Coronary artery (tissue), 2 donors: Measurements from ENCODE around the gene SVOP.
"Not testable (repeated sequence)": the region's sequence is repeated elsewhere in the genome, so short reads cannot be mapped to it uniquely, and the experiment has no call there.

Experiments
- DNase-seq: peaks from one replicate; pipeline ENCODE4 v3.0.0-alpha.2; 2017; ENCODE audit warnings: low spot score
- H3K27ac ChIP-seq, 2 donors: fragments of 200-600 bp; sonication (generic); one replicate each; pipeline ENCODE4 v1.5.1; 2016 to 2019
- H3K4me3 ChIP-seq: fragments of 200-600 bp; sonication (generic); 2 replicates; pipeline ENCODE4 v1.5.1; 2016; ENCODE audit warnings: mild to moderate bottlenecking, moderate library complexity
- CTCF ChIP-seq: fragments of 200-600 bp; sonication (generic); IDR thresholded peaks from one replicate; pipeline ENCODE4 v1.5.1; 2019; ENCODE audit warnings: antibody characterized with exemption

Gene SVOP

GRCh38 chr12:109057376-109057775 lies 36.5 kb upstream of the SVOP start:
- no peak overlapping the region for H3K4me3 ChIP-seq
- DNase-seq, result no peak
- TF ChIP-seq CTCF, result no peak
- no peak overlapping the region for H3K27ac ChIP-seq

GRCh38 chr12:109056891-109057290 lies 36.0 kb upstream of the SVOP start:
- DNase-seq, result no peak
- Histone ChIP-seq H3K27ac (no peak overlapping the region), H3K4me3 (no peak overlapping the region)
- TF ChIP-seq CTCF, result no peak

- Histone ChIP-seq H3K4me3 (no peak overlapping the region), H3K27ac (no peak overlapping the region)
- TF ChIP-seq CTCF, result no peak
- DNase-seq, result no peak
These were observed 33.7 kb upstream of the SVOP start for GRCh38 chr12:109054520-109054919.

GRCh38 chr12:109054124-109054513 lies 33.3 kb upstream of the SVOP start:
- DNase-seq, H3K27ac ChIP-seq: not testable (repeated sequence)
- peak overlapping the region; percentile 87 for H3K4me3 ChIP-seq

GRCh38 chr12:109053382-109054123 lies 32.7 kb upstream of the SVOP start:
- no peak for DNase-seq
- no peak for TF ChIP-seq CTCF
- peak overlapping the region; percentile 87 for H3K4me3 ChIP-seq

GRCh38 chr12:109052414-109053323 lies 31.8 kb upstream of the SVOP start, which contains the start of gene USP30:
TSS of gene USP30 (plus strand) at chr12:109052576. CDS start at chr12:109052679, 103 bp downstream.
- TF ChIP-seq CTCF, result no peak
- peak; percentile 85 for DNase-seq
- Histone ChIP-seq H3K4me3 (peak within 1 kb of the TSS; percentile 87), H3K27ac (peak within 1 kb of the TSS; percentile 70 to 83)

More at GRCh38 chr12:109053382-109054123, 32.7 kb upstream of the SVOP start:
- H3K27ac ChIP-seq, result peak overlapping the region; percentile 39 to 70

- DNase-seq, result no peak
These were observed 31.2 kb upstream of the SVOP start for GRCh38 chr12:109052097-109052413.

GRCh38 chr12:109049794-109050193 lies 28.9 kb upstream of the SVOP start:
- H3K4me3 ChIP-seq, H3K27ac ChIP-seq, DNase-seq: not testable (repeated sequence)

More at GRCh38 chr12:109052097-109052413, 31.2 kb upstream of the SVOP start:
- TF ChIP-seq CTCF, result no peak
- Histone ChIP-seq H3K27ac (peak overlapping the region; percentile 70 to 83), H3K4me3 (peak overlapping the region; percentile 87)

- DNase-seq, H3K4me3 ChIP-seq, H3K27ac ChIP-seq: not testable (repeated sequence)
These were observed 27.8 kb upstream of the SVOP start for GRCh38 chr12:109048706-109049105.
